ENCODE results near the gene TMEFF2.

Gene TMEFF2

DNA sequence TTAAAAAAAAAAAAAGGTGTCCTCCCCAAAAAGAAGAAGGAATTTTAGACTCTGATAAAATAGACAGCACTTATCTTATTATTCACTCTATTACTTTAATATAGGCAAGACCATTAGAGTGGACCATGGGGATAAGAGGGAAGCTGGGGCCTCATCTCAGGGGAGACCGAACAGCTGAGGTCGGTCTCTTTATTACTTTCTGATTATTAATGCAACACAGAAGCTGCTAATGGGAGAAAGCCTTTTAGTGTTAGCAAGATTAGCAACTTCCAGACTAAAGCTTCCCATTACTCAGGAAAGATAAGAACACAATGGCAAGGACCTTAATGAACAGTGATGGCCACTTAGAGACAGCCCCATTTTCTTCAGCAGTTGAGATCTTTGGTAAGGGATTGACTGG is 135.5 kb downstream of the TMEFF2 start:
- DNase-seq, result no peak

DNA sequence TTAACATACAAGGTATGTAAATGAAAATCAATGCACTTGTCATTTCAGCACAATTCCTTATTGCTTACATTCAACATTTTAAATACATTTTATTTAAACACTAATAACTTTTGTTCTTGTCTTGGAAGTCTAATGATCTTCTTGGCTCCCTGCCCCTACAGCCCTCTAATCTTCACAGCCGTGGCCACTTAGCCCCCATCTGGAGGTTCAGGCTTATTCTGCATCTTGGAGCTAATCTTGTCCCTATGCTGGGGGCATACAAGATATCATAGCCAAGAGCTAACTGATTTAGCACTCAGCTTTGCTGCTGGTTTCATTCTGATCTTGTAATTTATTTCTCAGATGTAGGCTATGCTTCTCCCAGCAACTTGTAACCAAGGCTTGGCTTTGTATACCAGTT is 140.8 kb downstream of the TMEFF2 start:
- no peak for DNase-seq

DNA sequence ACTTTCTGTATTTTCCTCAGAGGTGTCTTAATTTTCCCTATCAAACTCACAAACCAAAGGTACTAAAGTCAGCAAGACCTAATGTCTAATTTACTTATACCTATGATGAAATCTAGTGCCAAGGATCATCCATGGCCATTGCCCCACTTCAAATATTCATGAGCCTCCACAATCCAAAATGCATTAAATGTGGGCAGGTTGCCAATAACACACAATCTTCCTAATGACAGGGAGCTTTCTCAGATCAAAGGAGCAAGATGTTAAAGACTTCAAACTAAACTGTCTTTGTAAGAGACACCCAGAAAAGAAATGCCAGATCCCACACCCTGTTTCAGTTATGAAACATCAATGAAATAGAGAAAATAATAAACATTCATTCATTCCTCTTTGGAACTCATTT is 143.2 kb downstream of the TMEFF2 start:
- no peak for DNase-seq

DNA sequence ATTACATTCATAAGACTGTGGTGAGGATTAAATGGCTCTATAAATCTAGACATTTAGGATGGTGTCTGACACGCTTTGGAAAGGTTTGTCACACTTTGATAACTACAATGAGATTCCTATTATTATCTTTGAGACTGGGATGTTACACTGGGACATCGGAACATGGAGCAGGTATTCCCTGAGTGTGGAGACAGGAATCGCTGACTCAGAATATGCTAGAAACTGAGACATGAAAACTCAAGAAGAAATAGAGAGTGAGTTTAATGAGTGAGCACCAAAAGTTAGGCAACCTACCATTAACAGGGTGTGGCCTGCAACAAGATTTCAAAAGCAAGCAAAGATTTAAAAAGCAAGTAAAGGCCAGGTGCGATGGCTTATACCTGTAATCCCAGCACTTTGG is 145.4 kb downstream of the TMEFF2 start:
- DNase-seq, result no peak

DNA sequence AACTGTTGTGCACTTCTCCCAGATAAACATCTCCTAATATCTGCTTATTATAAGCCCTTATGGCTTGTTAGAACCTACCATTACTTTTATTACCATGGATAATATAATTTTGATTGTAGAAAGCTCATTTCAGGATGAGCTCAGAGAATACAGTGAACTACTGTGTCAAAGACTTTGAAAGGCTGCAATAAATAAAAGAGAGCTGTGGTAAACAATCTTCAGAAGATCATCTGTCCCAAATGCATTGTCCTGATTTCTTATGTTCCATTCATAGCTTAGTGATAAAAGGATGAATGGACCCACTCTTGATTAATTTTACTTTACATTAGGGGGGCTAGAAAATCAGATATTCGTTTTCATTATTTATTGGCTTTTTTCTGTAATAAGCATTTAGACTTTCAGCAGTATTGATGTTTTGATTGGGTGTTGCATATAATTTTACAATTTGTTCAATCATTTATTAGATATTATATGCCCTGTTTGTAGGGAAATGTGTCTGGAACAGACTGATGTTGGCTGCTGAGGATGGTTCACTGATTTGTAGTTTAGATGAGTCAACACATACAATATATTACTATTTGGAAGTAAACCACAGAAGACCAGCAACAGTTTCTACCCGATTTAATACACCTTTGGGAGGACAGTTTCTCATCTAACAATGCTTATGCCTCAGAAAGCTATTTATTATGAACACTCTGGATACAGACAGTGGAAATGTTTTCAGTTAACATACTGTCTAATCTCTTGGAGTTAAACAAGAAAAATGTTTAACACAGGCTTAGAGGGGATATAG is 147.2 kb downstream of the TMEFF2 start:
- no peak for DNase-seq

DNA sequence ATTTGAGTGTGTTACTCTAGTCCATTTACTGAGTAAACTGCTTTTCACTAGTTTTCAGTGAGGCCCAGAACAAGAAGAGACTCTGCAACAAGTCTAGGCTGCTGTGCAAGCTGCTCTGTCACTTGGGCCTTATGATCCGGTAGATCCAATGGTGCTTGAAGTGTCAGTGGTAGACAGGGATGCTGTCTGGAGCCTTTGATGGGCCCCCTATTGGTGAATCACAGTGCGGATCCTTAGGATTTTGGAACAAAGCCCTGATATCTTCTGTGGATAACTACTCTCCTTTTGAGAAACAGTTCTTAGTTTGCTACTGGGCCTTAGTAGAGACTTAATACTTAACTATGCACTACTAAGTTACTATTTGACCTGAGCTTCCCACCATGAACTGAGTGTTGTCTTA is 150.2 kb downstream of the TMEFF2 start:
- DNase-seq, result no peak

DNA sequence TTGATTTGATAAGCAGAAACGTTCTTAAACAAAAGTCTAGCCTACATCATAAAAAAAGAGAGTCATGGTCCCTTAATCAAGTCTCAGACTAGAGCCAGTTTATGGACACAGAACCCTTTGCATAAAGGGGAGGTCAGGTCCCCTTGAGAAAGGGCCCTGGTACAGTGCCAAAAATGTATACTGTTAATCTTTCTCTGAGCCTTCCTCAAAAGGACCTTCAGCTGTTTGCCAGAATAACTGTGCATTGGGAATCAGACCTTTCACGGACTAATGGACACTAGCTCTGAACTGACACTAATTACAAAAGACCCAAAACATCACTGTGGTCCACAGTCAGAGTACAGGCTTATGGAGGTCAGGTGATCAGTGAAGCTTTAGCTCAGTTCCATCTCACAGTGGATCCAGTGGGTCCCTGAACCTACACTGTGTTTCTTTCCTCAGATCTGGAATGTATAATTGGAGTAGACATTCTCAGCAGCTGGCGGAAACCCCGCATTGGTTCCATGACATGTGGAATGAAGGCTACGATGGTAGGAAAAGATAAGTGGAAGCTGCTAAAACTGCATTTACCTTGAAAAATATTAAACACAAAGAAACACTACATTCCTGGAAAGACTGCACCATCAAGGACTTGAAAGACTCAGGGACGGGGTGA is 151.4 kb downstream of the TMEFF2 start:
- DNase-seq, result no peak

DNA sequence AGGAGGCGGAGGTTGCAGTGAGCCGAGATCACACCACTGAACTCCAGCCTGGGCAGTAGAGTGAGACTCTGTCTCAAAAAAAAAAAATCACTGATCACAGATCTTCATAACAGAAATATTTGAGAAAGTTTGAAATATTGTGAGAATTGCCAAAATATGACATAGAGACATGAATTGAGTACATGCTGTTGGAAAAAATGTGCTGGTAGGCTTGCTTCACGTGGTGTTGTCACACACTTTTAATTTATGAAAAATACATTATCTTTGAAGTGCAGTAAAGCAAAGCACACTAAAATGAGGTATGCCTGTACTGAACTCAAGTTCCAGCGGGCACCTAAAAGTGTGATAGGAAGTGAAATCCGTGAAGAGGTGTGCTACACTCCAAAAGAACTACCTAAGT is 152.6 kb downstream of the TMEFF2 start:
- DNase-seq, result no peak

DNA sequence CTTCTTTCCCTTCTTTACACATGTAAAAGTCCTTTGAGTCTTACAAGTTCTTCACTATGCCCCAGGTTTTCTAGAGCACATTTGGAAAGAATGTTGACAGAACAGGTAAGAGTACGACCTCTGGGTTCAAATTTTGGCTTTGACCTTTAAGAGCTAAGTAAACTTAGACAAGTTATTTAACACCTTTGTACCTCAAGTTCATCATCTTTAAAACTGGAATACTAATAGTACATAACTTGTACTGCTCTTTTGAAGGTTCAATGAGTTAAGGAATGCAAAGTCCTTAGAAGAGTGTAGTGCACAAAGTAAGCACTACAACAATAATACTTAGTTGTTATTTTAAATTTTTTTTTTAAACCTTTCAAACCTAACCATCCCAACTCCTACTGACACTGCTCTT is 156.6 kb downstream of the TMEFF2 start:
- DNase-seq, result no peak

DNA sequence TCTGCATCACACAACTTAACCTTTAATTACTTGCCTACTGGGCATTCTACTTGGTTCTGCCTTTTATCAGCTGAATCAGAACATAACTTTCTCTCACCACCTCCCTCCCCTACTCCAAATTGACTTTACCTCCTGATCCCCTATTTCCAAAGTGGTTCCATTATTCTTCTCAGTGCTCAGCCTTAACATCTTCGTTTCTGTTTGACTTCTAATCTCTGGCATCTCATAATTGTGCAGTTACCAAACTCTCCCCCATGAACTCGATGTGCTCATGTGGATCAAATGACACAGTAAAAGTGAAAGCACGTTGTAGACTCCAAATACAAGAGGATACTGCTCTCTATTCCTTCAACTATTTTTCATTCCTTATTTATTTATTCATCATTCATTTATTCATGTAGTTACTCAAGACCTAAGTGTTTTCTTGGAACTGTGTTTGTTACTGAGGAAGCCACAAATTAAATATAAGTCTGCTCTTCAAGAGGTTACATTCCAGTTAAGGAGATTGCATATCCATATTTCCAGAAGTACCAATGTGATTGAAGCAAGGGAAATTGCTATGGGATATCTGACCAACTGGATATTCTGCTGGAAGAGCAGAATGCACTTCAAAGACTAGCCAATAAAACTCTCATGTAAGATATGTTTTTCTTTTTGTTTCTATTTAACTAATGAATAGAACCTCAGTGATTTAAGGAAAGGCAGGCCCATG is 158.8 kb downstream of the TMEFF2 start:
- DNase-seq, result no peak

DNA sequence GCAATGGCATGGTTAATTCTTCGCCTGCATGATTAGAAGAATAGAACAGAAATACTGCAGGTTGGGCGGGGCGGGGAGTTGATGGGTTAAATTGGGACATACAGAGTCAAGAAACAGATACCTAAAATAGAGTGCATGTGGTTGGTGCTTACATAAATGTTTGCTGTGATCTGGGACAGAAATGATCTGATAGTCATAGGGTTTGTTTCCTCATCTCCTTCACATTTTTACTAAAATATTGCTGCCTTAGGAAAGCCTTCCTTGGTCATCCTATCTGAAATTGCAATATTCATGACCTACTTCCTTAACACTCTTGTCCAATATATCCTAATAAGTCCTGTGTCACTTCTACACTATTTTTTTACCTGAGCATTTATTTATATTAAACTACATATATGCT is 163.9 kb downstream of the TMEFF2 start:
- DNase-seq, result no peak

DNA sequence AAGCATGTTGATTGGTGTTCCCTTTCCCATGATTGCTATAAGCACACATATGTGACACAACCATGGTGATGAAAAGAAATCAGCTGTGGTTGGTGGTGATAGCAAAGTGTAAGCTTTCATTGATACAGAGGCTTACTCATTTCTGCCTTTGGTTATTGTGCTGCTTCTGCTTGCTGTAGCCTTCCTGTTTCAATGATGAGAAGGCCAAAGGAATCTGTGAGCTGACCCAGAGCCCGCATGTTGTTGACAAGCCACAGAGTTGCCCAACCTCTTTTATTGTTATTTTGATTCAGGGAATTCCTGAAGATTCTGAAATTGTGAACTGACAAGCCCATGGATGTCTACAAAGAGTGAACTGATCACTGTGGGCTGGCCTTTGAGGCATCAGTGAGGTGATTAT is 164.4 kb downstream of the TMEFF2 start:
- DNase-seq, result no peak

DNA sequence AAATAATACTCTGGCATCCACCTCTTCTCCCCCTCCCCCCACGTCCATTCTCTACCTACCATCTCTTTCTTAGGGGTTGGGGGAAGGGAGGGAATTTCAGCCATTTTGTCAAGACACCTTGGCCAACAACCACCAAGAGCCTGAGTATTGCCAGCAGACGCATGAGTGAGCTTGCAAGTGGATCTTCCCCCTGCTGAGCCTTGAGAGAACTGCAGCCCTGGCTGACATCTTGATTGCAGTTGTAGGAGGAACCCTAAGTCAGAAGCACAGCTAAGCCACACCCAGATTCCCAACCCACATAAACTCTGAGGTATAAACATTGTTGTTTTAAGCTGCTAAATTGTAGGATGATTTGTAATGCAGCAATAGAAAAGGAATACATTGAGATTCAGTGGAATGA is 165.6 kb downstream of the TMEFF2 start:
- DNase-seq, result no peak

DNA sequence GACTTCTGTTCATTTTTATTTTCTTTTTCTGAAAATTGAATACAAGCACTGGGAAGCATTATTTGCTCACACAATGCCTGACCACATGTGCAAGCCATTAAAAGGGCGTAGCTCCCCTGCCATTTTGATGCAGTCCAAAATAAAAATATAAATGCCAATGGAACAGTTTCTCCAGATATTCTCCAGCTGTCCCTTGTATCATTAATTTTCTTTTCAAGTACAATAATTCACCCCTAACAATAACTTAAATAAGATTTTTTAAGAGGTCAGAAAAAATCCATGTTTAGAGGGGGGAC is 168.0 kb downstream of the TMEFF2 start:
- DNase-seq, result no peak

DNA sequence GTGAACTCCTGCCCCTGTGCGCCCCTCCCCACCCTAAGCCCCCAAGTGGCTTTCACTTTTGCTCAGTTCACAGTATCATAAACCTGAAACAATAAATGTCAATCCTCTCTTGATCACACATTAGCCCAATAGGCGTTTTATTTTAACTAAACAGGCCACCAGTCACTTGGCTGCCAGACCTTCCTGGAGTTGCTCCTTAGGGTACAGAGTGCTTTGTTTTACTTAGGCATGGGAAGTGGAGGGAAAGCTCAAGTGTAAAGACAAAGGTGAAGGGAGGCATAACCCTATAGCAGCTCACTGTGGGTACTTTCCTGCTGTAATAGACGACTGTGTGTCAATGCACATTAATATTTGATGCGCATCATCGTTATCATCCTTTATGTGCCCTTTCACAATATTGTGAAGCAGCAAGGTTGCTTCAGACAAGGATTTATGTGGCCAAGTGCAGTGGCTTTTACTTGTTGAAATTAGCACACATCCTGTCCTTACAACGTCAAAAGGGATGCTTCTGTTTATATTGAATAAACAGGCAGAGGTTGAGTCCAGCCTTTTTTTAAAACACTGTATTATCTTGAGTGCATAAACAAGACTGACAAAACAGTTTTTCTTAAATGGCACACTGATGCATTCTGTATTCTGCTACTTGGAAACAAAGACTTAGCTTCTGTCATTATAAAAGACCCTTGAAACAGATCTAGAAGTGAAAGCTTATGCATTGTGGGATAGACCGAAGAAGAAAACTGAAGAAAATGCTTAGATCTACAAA is 168.5 kb downstream of the TMEFF2 start:
- no peak for DNase-seq

DNA sequence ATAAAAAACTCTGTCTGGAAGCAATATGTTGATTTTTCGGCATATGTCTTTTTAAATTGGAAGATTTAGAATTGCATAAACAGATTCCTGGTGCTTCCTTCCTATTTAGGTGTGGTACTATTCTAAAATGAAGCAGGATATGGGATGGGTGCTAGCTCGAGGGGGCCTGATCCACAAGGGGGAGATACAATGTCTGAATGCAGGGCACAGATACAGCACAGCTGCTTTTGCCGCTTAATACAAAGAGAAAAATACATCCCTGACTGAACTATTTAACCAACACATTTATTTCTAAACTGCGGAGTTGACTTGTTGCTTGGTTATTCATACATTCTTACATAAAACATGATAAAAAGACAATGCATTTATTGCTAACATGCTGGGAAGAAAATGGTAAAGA is 169.1 kb downstream of the TMEFF2 start:
- no peak for DNase-seq

DNA sequence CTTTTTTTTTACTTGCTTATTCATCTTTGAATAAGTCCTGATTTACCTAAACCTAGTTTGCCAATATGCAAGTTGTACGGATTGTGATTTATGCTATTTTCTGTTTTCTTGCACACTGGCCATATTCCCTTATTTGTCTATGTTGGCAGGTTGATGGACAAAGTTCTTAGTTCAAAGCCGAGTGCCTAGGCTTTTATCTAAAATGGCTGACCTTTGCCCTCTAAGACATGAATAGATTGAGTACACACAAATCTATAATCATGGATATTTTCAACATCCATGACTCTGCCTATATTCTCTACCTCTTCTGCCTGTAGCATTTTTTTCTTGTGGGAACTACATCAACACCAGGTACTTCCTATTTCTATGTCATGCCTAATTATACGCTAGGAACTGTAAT is 171.7 kb downstream of the TMEFF2 start:
- no peak for DNase-seq

DNA sequence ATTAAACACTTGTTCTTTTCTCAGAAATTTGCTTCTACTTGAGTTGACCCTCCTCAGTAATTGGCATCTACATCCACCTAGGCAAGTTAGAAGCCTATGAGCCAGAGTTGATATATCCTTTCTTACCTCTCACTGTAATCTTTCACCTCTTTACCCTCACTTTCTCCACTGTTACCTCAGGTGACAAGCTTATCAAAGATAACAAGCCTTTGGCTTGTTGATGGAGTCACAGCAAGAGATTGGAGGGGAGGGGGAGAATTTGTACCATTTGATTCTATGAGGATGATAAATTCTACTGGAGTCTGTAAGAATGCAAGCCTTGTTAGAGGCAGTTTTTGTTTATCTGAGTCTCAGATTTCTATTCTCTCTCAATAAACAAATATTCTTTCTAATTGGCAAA is 176.9 kb downstream of the TMEFF2 start:
- no peak for DNase-seq

DNA sequence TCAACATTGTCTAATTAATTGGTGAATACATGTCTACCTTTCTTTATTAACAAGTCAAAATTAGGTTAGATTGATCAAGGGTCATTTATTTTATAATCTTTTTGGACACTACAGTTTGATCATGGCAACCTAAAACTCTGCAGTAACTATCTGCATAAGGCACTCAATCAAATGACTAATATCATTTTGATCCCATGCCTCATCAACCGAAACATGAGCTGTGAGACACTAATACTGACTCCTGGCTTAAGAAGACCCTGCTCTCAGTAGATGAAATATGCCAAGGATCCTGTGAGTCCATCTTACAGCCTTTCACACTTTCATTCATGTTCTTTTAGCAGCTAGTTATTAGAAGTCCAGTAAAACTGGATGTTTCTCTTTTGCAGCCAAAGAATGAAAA is 178.5 kb downstream of the TMEFF2 start:
- no peak for DNase-seq

DNA sequence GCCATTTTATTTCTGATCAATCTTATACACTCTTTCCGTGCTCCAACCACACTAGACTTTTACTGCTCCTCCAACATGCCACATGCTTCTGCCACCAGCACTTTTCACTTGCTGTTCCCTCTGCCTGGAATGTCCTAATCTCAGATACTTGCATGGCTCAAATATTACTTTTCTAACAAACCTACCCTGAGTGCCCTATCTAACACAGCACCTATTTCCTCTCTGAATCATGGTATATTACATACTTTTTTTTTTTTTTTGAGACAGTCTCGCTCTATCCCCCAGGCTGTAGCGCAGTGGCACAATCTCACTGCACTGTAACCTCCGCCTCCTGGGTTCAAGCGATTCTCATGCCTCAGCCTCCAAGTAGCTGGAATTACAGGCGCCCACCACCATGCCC is 181.5 kb downstream of the TMEFF2 start:
- DNase-seq, result no peak

DNA sequence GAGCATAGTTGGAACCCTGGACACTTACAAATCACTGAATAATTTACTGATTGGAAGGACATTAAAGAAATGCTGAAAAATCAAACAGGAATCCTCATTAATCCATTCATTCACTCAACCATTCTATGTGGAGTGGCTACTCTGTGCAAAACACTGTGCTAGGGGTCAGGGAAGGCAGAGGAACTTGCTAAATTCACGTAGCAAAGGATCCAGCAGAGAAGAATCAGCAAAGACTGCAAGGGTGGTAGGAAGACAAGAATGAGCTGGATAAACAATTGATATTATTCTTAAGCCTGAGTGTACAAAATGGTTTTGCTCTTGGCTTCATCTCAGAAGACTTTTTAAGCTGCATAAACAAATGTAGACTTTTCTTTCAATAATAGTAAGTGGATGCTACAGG is 183.5 kb downstream of the TMEFF2 start:
- DNase-seq, result no peak

DNA sequence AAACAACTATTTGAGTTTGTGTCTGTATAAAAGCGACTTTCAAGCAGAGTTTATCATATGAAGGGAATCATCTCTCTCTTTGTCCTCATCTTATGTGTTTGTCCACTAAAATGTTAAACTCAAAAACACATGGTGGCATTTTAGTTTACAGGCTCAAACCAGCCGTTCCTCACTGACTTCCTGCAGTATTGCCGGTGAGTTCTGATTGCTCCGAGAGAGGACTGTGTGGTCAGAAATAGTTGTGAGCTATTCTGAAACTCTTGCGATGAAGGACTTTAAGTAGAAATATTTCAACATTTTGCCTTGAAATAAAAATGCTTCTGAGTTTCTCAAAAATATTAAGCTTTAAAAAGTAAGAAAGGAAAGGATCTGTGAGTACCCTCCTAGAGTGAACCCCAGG is 184.7 kb downstream of the TMEFF2 start:
- no peak for DNase-seq

DNA sequence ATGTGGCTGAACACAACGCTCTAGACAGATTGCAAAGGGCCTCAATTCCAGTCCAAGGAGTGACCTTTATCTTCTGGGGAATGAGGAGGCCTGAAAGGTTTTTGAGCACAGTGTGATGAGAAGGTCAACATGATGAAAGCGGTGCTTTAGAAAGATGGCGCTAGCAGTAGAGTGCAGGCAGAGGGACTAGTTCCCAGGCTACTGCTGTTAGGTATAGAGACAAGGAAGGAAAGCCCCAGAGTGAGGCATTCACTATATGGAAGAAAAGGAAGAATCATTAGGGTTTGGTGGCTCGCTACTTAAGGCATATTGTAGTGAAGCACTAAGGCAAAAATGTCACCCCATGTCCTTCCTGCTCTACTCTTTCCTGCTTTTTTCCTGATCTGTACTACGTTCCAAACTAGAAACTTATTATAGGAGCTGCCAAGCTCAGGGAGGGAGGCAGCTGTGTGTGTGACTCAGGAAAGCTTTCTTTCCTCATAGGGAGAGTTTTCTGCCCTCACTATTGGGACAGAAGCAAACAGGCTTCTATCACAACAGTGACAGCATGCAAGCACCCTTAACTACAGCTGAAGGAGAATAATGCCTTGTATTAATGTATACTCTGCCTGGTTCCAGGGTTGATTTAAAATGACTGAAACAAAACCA is 187.0 kb downstream of the TMEFF2 start:
- DNase-seq, result no peak

All from CD4-positive, alpha-beta T cell treated with Interleukin-6 for 4 hours (primary cell).